ENCODE data around the gene PLPP3. TPM values are rescaled to one million over a fixed set of nuclear protein-coding genes. Genes with fewer than 3 reads are reported as not detected.
"Not testable (repeated sequence)": the region's sequence is repeated elsewhere in the genome, so short reads cannot be mapped to it uniquely, and the experiment has no call there.

Gene PLPP3
- total RNA-seq, 1 donor from 2014 or later: 16.1 TPM

GRCh38 chr1:56617141-56617540 lies 37.8 kb upstream of the PLPP3 start:
- TF ChIP-seq CTCF (IDR thresholded peaks at IDR 0.05; ENCODE audit: unreplicated experiment): no peak
- DNase-seq (ENCODE audit: low spot score, unreplicated experiment): no peak
- Mint-ChIP-seq H3K27me3 (peaks cover 4% of the 10 kb centered on the region), H3K4me3 (ENCODE audit: low read depth) (no peak overlapping the region), H3K4me1 (ENCODE audit: low read depth) (peaks cover 1% of the 10 kb centered on the region), H3K9me3 (ENCODE audit: low read depth) (peaks cover 7% of the 10 kb centered on the region), H3K27ac (no peak overlapping the region), H3K36me3 (ENCODE audit: insufficient read depth) (no peaks in the 10 kb centered on the region)

- not testable (repeated sequence) for H3K27me3 Mint-ChIP-seq; DNase-seq (ENCODE audit: low spot score, unreplicated experiment); H3K36me3 Mint-ChIP-seq (ENCODE audit: insufficient read depth); H3K4me1 Mint-ChIP-seq (ENCODE audit: low read depth); H3K4me3 Mint-ChIP-seq (ENCODE audit: low read depth); H3K27ac Mint-ChIP-seq
- peaks cover 21% of the 10 kb centered on the region for H3K9me3 Mint-ChIP-seq (ENCODE audit: low read depth)
Observed at GRCh38 chr1:56610770-56611169, 31.4 kb upstream of the PLPP3 start.

- H3K9me3 Mint-ChIP-seq (ENCODE audit: low read depth): peaks cover 21% of the 10 kb centered on the region
- not testable (repeated sequence) for H3K36me3 Mint-ChIP-seq (ENCODE audit: insufficient read depth); DNase-seq (ENCODE audit: low spot score, unreplicated experiment); H3K27ac Mint-ChIP-seq; H3K27me3 Mint-ChIP-seq; H3K4me3 Mint-ChIP-seq (ENCODE audit: low read depth); H3K4me1 Mint-ChIP-seq (ENCODE audit: low read depth)
Observed at GRCh38 chr1:56610097-56610496, 30.7 kb upstream of the PLPP3 start.

GRCh38 chr1:56595397-56596191 lies 16.2 kb upstream of the PLPP3 start:
- not testable (repeated sequence) for H3K27me3 Mint-ChIP-seq; DNase-seq (ENCODE audit: low spot score, unreplicated experiment); H3K4me1 Mint-ChIP-seq (ENCODE audit: low read depth); H3K36me3 Mint-ChIP-seq (ENCODE audit: insufficient read depth); H3K4me3 Mint-ChIP-seq (ENCODE audit: low read depth); H3K9me3 Mint-ChIP-seq (ENCODE audit: low read depth); H3K27ac Mint-ChIP-seq

- no peaks in the 10 kb centered on the region for H3K4me1 Mint-ChIP-seq (ENCODE audit: low read depth)
- DNase-seq (ENCODE audit: low spot score, unreplicated experiment): no peak
- H3K4me3 Mint-ChIP-seq (ENCODE audit: low read depth): no peak overlapping the region
- H3K27me3 Mint-ChIP-seq: no peaks in the 10 kb centered on the region
- peaks cover 11% of the 10 kb centered on the region for H3K9me3 Mint-ChIP-seq (ENCODE audit: low read depth)
- peaks cover 2% of the 10 kb centered on the region for H3K36me3 Mint-ChIP-seq (ENCODE audit: insufficient read depth)
- no peak for TF ChIP-seq CTCF (IDR thresholded peaks at IDR 0.05; ENCODE audit: unreplicated experiment)
- no peak overlapping the region for H3K27ac Mint-ChIP-seq
Observed at GRCh38 chr1:56591909-56592308, 12.5 kb upstream of the PLPP3 start.

- H3K4me1 Mint-ChIP-seq (ENCODE audit: low read depth): no peaks in the 10 kb centered on the region
- TF ChIP-seq CTCF (IDR thresholded peaks at IDR 0.05; ENCODE audit: unreplicated experiment): no peak
- DNase-seq (ENCODE audit: low spot score, unreplicated experiment): no peak
- no peaks in the 10 kb centered on the region for H3K27me3 Mint-ChIP-seq
- peaks cover 4% of the 10 kb centered on the region for H3K9me3 Mint-ChIP-seq (ENCODE audit: low read depth)
- no peaks in the 10 kb centered on the region for H3K36me3 Mint-ChIP-seq (ENCODE audit: insufficient read depth)
- peak overlapping the region; percentile 71 for H3K27ac Mint-ChIP-seq
- no peak overlapping the region for H3K4me3 Mint-ChIP-seq (ENCODE audit: low read depth)
Observed at GRCh38 chr1:56590520-56591011, 11.2 kb upstream of the PLPP3 start.

GRCh38 chr1:56589369-56589768 lies 10.0 kb upstream of the PLPP3 start:
- Mint-ChIP-seq H3K4me1 (ENCODE audit: low read depth) (no peaks in the 10 kb centered on the region), H3K9me3 (ENCODE audit: low read depth) (peaks cover 4% of the 10 kb centered on the region), H3K27me3 (no peaks in the 10 kb centered on the region), H3K4me3 (ENCODE audit: low read depth) (no peak overlapping the region), H3K27ac (no peak overlapping the region), H3K36me3 (ENCODE audit: insufficient read depth) (no peaks in the 10 kb centered on the region)
- DNase-seq (ENCODE audit: low spot score, unreplicated experiment): no peak
- TF ChIP-seq CTCF (IDR thresholded peaks at IDR 0.05; ENCODE audit: unreplicated experiment): no peak
